Measurements from ENCODE around the gene GPR87. TPM values are rescaled to one million over a fixed set of nuclear protein-coding genes. Genes with fewer than 3 reads are reported as not detected.

The GPR87 gene
- total RNA-seq, 1 donor from 2014 or later, result not detected

GRCh38 chr3:151331696-151332095, 15.1 kb upstream of the GPR87 start:
- H3K27ac ChIP-seq (ENCODE audit: low read depth, low read length), result no peak overlapping the region
- H3K9ac ChIP-seq (ENCODE audit: low read depth in 1 of 3, low read length in 3 of 3), result no peak overlapping the region
- H3K4me3 ChIP-seq (ENCODE audit: low read length in 3 of 3), result no peak overlapping the region
- no peaks in the 10 kb centered on the region for H3K36me3 ChIP-seq (ENCODE audit: control insufficient read depth in 3 of 3, insufficient read depth in 3 of 3, low read length in 3 of 3)
- H3K27me3 ChIP-seq (ENCODE audit: control insufficient read depth in 3 of 3, insufficient read depth in 3 of 3, low read length in 3 of 3), result no peaks in the 10 kb centered on the region
- H3K9me3 ChIP-seq (ENCODE audit: control insufficient read depth in 3 of 3, low read length in 3 of 3), result no peaks in the 10 kb centered on the region
- no peaks in the 10 kb centered on the region for H3K4me1 ChIP-seq (ENCODE audit: control insufficient read depth in 3 of 3, insufficient read depth in 3 of 3, low read length in 3 of 3)

DNA sequence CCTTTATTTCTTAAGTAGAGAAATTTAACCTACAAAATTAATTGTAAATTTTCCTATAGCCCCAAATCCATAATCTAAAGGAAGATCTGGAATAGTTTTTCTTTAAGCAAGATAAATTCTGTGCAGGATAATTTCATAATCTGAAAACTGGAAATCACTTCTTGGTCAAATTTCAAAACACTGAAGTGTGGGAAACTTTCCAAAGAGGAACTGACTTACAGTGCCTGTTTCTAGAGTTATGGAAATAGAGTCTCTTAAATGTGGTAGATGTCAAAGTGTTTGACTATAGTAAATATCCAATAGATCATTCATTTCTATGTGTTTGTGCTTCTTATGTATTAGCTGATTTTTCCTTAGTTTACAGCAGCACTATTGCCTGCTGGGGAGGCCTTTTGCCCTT, 14.3 kb upstream of the GPR87 start:
- no peak overlapping the region for H3K9ac ChIP-seq (ENCODE audit: low read depth in 1 of 3, low read length in 3 of 3)
- no peaks in the 10 kb centered on the region for H3K9me3 ChIP-seq (ENCODE audit: control insufficient read depth in 3 of 3, low read length in 3 of 3)
- H3K27ac ChIP-seq (ENCODE audit: low read depth, low read length), result no peak overlapping the region
- no peaks in the 10 kb centered on the region for H3K36me3 ChIP-seq (ENCODE audit: control insufficient read depth in 3 of 3, insufficient read depth in 3 of 3, low read length in 3 of 3)
- no peak overlapping the region for H3K4me3 ChIP-seq (ENCODE audit: low read length in 3 of 3)
- H3K27me3 ChIP-seq (ENCODE audit: control insufficient read depth in 3 of 3, insufficient read depth in 3 of 3, low read length in 3 of 3), result no peaks in the 10 kb centered on the region
- no peaks in the 10 kb centered on the region for H3K4me1 ChIP-seq (ENCODE audit: control insufficient read depth in 3 of 3, insufficient read depth in 3 of 3, low read length in 3 of 3)

- H3K36me3 ChIP-seq (ENCODE audit: control insufficient read depth in 3 of 3, insufficient read depth in 3 of 3, low read length in 3 of 3), result no peaks in the 10 kb centered on the region
- H3K4me3 ChIP-seq (ENCODE audit: low read length in 3 of 3), result no peak overlapping the region
- H3K9ac ChIP-seq (ENCODE audit: low read depth in 1 of 3, low read length in 3 of 3), result no peak overlapping the region
- no peaks in the 10 kb centered on the region for H3K27me3 ChIP-seq (ENCODE audit: control insufficient read depth in 3 of 3, insufficient read depth in 3 of 3, low read length in 3 of 3)
- H3K9me3 ChIP-seq (ENCODE audit: control insufficient read depth in 3 of 3, low read length in 3 of 3), result no peaks in the 10 kb centered on the region
- no peaks in the 10 kb centered on the region for H3K4me1 ChIP-seq (ENCODE audit: control insufficient read depth in 3 of 3, insufficient read depth in 3 of 3, low read length in 3 of 3)
- H3K27ac ChIP-seq (ENCODE audit: low read depth, low read length), result no peak overlapping the region
Observed at GRCh38 chr3:151330379-151330778, 13.8 kb upstream of the GPR87 start.

- Histone ChIP-seq H3K27me3 (ENCODE audit: control insufficient read depth in 3 of 3, insufficient read depth in 3 of 3, low read length in 3 of 3) (no peaks in the 10 kb centered on the region), H3K36me3 (ENCODE audit: control insufficient read depth in 3 of 3, insufficient read depth in 3 of 3, low read length in 3 of 3) (no peaks in the 10 kb centered on the region), H3K4me1 (ENCODE audit: control insufficient read depth in 3 of 3, insufficient read depth in 3 of 3, low read length in 3 of 3) (no peaks in the 10 kb centered on the region), H3K9ac (ENCODE audit: low read depth in 1 of 3, low read length in 3 of 3) (no peak within 1 kb of the TSS), H3K27ac (ENCODE audit: low read depth, low read length) (no peak within 1 kb of the TSS), H3K4me3 (ENCODE audit: low read length in 3 of 3) (peak within 1 kb of the TSS in 1 of 3 donors; percentile 5), H3K9me3 (ENCODE audit: control insufficient read depth in 3 of 3, low read length in 3 of 3) (no peaks in the 10 kb centered on the region)
Observed at GRCh38 chr3:151329363-151329762, 12.7 kb upstream of the GPR87 start, which contains the start of gene P2RY13. P2RY13 (minus strand) TSS chr3:151329549; CDS start chr3:151329528, 21 bp downstream.

- no peaks in the 10 kb centered on the region for H3K4me1 ChIP-seq (ENCODE audit: control insufficient read depth in 3 of 3, insufficient read depth in 3 of 3, low read length in 3 of 3)
- H3K27ac ChIP-seq (ENCODE audit: low read depth, low read length), result no peak overlapping the region
- no peaks in the 10 kb centered on the region for H3K9me3 ChIP-seq (ENCODE audit: control insufficient read depth in 3 of 3, low read length in 3 of 3)
- no peak overlapping the region for H3K9ac ChIP-seq (ENCODE audit: low read depth in 1 of 3, low read length in 3 of 3)
- no peaks in the 10 kb centered on the region for H3K36me3 ChIP-seq (ENCODE audit: control insufficient read depth in 3 of 3, insufficient read depth in 3 of 3, low read length in 3 of 3)
- no peaks in the 10 kb centered on the region for H3K27me3 ChIP-seq (ENCODE audit: control insufficient read depth in 3 of 3, insufficient read depth in 3 of 3, low read length in 3 of 3)
- H3K4me3 ChIP-seq (ENCODE audit: low read length in 3 of 3), result peak overlapping the region in 1 of 3 donors; percentile 5
Observed at GRCh38 chr3:151328298-151328995, 11.8 kb upstream of the GPR87 start.

- Histone ChIP-seq H3K4me1 (ENCODE audit: control insufficient read depth in 3 of 3, insufficient read depth in 3 of 3, low read length in 3 of 3) (no peaks in the 10 kb centered on the region), H3K9ac (ENCODE audit: low read depth in 1 of 3, low read length in 3 of 3) (no peak overlapping the region), H3K27ac (ENCODE audit: low read depth, low read length) (no peak overlapping the region), H3K36me3 (ENCODE audit: control insufficient read depth in 3 of 3, insufficient read depth in 3 of 3, low read length in 3 of 3) (no peaks in the 10 kb centered on the region), H3K27me3 (ENCODE audit: control insufficient read depth in 3 of 3, insufficient read depth in 3 of 3, low read length in 3 of 3) (no peaks in the 10 kb centered on the region), H3K4me3 (ENCODE audit: low read length in 3 of 3) (no peak overlapping the region), H3K9me3 (ENCODE audit: control insufficient read depth in 3 of 3, low read length in 3 of 3) (no peaks in the 10 kb centered on the region)
Observed at GRCh38 chr3:151327571-151328198, 11.1 kb upstream of the GPR87 start.

DNA sequence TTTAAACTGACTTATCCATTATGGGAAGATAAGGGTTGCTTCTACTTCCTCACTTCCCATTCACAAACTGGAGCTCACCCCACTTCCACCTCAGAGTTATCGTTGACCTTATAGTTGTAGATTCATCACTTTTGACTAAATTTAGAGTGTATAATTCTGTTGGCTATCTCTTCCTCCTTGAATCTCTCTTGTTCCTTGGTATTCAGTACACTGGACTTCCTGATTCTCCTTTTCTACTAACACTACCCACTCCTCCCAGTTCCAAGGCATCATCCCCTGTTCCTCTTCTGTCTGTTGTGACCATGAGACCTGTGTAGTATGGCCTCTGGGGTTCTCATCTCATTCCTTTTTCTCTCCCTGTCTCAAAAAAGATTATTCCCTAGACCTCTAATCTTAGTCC, 5.9 kb upstream of the GPR87 start:
- no peaks in the 10 kb centered on the region for H3K27me3 ChIP-seq (ENCODE audit: control insufficient read depth in 3 of 3, insufficient read depth in 3 of 3, low read length in 3 of 3)
- H3K36me3 ChIP-seq (ENCODE audit: control insufficient read depth in 3 of 3, insufficient read depth in 3 of 3, low read length in 3 of 3), result no peaks in the 10 kb centered on the region
- no peak overlapping the region for H3K9ac ChIP-seq (ENCODE audit: low read depth in 1 of 3, low read length in 3 of 3)
- no peak overlapping the region for H3K4me3 ChIP-seq (ENCODE audit: low read length in 3 of 3)
- H3K9me3 ChIP-seq (ENCODE audit: control insufficient read depth in 3 of 3, low read length in 3 of 3), result no peaks in the 10 kb centered on the region
- no peak overlapping the region for H3K27ac ChIP-seq (ENCODE audit: low read depth, low read length)
- no peaks in the 10 kb centered on the region for H3K4me1 ChIP-seq (ENCODE audit: control insufficient read depth in 3 of 3, insufficient read depth in 3 of 3, low read length in 3 of 3)

GRCh38 chr3:151321526-151321925, 4.9 kb upstream of the GPR87 start:
- no peaks in the 10 kb centered on the region for H3K9me3 ChIP-seq (ENCODE audit: control insufficient read depth in 3 of 3, low read length in 3 of 3)
- no peak overlapping the region for H3K9ac ChIP-seq (ENCODE audit: low read depth in 1 of 3, low read length in 3 of 3)
- H3K4me3 ChIP-seq (ENCODE audit: low read length in 3 of 3), result no peak overlapping the region
- no peaks in the 10 kb centered on the region for H3K36me3 ChIP-seq (ENCODE audit: control insufficient read depth in 3 of 3, insufficient read depth in 3 of 3, low read length in 3 of 3)
- H3K27me3 ChIP-seq (ENCODE audit: control insufficient read depth in 3 of 3, insufficient read depth in 3 of 3, low read length in 3 of 3), result no peaks in the 10 kb centered on the region
- H3K27ac ChIP-seq (ENCODE audit: low read depth, low read length), result no peak overlapping the region
- H3K4me1 ChIP-seq (ENCODE audit: control insufficient read depth in 3 of 3, insufficient read depth in 3 of 3, low read length in 3 of 3), result no peaks in the 10 kb centered on the region

DNA sequence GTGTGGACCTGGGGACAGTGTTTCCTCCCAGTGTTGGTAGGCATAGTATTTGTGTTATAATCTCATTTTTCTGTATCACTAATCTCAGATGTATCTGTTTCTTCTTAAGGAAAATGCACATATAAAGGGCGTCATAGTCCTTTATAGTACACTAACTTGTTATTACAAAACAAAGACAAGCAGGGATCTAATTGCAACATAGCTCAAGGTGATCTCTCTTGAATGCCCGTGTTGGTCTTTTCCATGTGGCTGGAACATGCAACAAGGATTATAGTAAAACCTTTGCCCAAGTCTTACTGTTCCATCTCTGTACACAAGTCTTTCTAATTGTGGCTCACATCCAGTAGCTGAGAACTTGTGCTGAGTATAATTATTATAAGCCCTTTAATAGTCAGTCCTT, 3.5 kb upstream of the GPR87 start:
- Histone ChIP-seq H3K27ac (ENCODE audit: low read depth, low read length) (no peak overlapping the region), H3K36me3 (ENCODE audit: control insufficient read depth in 3 of 3, insufficient read depth in 3 of 3, low read length in 3 of 3) (no peaks in the 10 kb centered on the region), H3K4me3 (ENCODE audit: low read length in 3 of 3) (no peak overlapping the region), H3K9ac (ENCODE audit: low read depth in 1 of 3, low read length in 3 of 3) (no peak overlapping the region), H3K9me3 (ENCODE audit: control insufficient read depth in 3 of 3, low read length in 3 of 3) (no peaks in the 10 kb centered on the region), H3K4me1 (ENCODE audit: control insufficient read depth in 3 of 3, insufficient read depth in 3 of 3, low read length in 3 of 3) (no peaks in the 10 kb centered on the region), H3K27me3 (ENCODE audit: control insufficient read depth in 3 of 3, insufficient read depth in 3 of 3, low read length in 3 of 3) (no peaks in the 10 kb centered on the region)

GRCh38 chr3:151319628-151320027, 3.0 kb upstream of the GPR87 start:
- H3K9me3 ChIP-seq (ENCODE audit: control insufficient read depth in 3 of 3, low read length in 3 of 3), result no peaks in the 10 kb centered on the region
- H3K36me3 ChIP-seq (ENCODE audit: control insufficient read depth in 3 of 3, insufficient read depth in 3 of 3, low read length in 3 of 3), result no peaks in the 10 kb centered on the region
- H3K4me1 ChIP-seq (ENCODE audit: control insufficient read depth in 3 of 3, insufficient read depth in 3 of 3, low read length in 3 of 3), result no peaks in the 10 kb centered on the region
- H3K9ac ChIP-seq (ENCODE audit: low read depth in 1 of 3, low read length in 3 of 3), result no peak overlapping the region
- no peak overlapping the region for H3K27ac ChIP-seq (ENCODE audit: low read depth, low read length)
- no peaks in the 10 kb centered on the region for H3K27me3 ChIP-seq (ENCODE audit: control insufficient read depth in 3 of 3, insufficient read depth in 3 of 3, low read length in 3 of 3)
- no peak overlapping the region for H3K4me3 ChIP-seq (ENCODE audit: low read length in 3 of 3)

Measured in skeletal muscle tissue (tissue), 4 donors.